WERI-Rb-1 (cell line): ENCODE data around the gene ESRP2.

Experiments
- DNase-seq: peaks from one replicate; pipeline ENCODE4 v3.0.0-alpha.2; 2020
- H3K27ac ChIP-seq: fragments of 250-450 bp; sonication (Bioruptor Pico); 2 replicates; pipeline ENCODE4 v1.5.1; 2020; ENCODE audit warnings: mild to moderate bottlenecking, moderate library complexity
- H3K27me3 ChIP-seq: fragments of 250-450 bp; sonication (Bioruptor Pico); 2 replicates; pipeline ENCODE4 v1.5.1; 2021; ENCODE audit warnings: mild to moderate bottlenecking, low read depth, moderate library complexity; ENCODE audit not compliant: insufficient read depth, severe bottlenecking
- H3K36me3 ChIP-seq: fragments of 250-450 bp; sonication (Bioruptor Pico); 2 replicates; pipeline ENCODE4 v1.5.1; 2020; ENCODE audit warnings: mild to moderate bottlenecking, moderate library complexity
- H3K4me3 ChIP-seq: 2 replicates; pipeline ENCODE4 v1.5.1; 2011; ENCODE audit warnings: low read depth, mild to moderate bottlenecking, control low read depth, low read length
- H3K9me3 ChIP-seq: fragments of 250-450 bp; sonication (Bioruptor Pico); 2 replicates; pipeline ENCODE4 v1.5.1; 2021; ENCODE audit warnings: mild to moderate bottlenecking, moderate library complexity; ENCODE audit not compliant: severe bottlenecking
- CTCF ChIP-seq: IDR thresholded peaks from 2 replicates; pipeline ENCODE4 v1.5.1; 2011; ENCODE audit warnings: low read depth, mild to moderate bottlenecking, control low read depth, inconsistent platforms, low read length

The ESRP2 gene

GRCh38 chr16:68235887-68236136, at the start of gene ESRP2:
ESRP2 (minus strand) TSS chr16:68236127; CDS start chr16:68236045, 82 bp downstream.
- H3K27me3 ChIP-seq, result no peaks in the 10 kb centered on the region
- no peak within 1 kb of the TSS for H3K4me3 ChIP-seq
- no peaks in the 10 kb centered on the region; the same call in 1 of the 2 replicates for H3K36me3 ChIP-seq

GRCh38 chr16:68285683-68286082, 49.8 kb upstream of the ESRP2 start:
- H3K27me3 ChIP-seq, result no peaks in the 10 kb centered on the region
- no peaks in the 10 kb centered on the region for H3K9me3 ChIP-seq
- no peak overlapping the region for H3K27ac ChIP-seq
- peaks cover 30% of the 10 kb centered on the region for H3K36me3 ChIP-seq
- DNase-seq, result no peak
- H3K4me3 ChIP-seq, result no peak overlapping the region
- no peak for TF ChIP-seq CTCF

More at GRCh38 chr16:68235887-68236136, at the start of gene ESRP2:
- no peak for DNase-seq
- Histone ChIP-seq H3K9me3 (no peaks in the 10 kb centered on the region), H3K27ac (no peak within 1 kb of the TSS)
- no peak for TF ChIP-seq CTCF

- DNase-seq, result no peak
- H3K27ac ChIP-seq, result no peak overlapping the region
- TF ChIP-seq CTCF, result no peak
- no peaks in the 10 kb centered on the region for H3K9me3 ChIP-seq
- H3K27me3 ChIP-seq, result no peaks in the 10 kb centered on the region
- no peak overlapping the region for H3K4me3 ChIP-seq
- H3K36me3 ChIP-seq, result peaks cover 27% of the 10 kb centered on the region
Measured at GRCh38 chr16:68284847-68285246, 48.9 kb upstream of the ESRP2 start.

GRCh38 chr16:68283801-68284598, 48.1 kb upstream of the ESRP2 start:
- Histone ChIP-seq H3K27me3 (no peaks in the 10 kb centered on the region), H3K36me3 (peaks cover 36% of the 10 kb centered on the region), H3K27ac (no peak overlapping the region), H3K4me3 (no peak overlapping the region), H3K9me3 (no peaks in the 10 kb centered on the region)
- no peak for DNase-seq
- no peak for TF ChIP-seq CTCF

- TF ChIP-seq CTCF, result no peak
- no peak for DNase-seq
- no peaks in the 10 kb centered on the region for H3K27me3 ChIP-seq
- no peaks in the 10 kb centered on the region for H3K9me3 ChIP-seq
- no peak overlapping the region for H3K4me3 ChIP-seq
- H3K36me3 ChIP-seq, result peaks cover 34% of the 10 kb centered on the region
- H3K27ac ChIP-seq, result no peak overlapping the region
Measured at GRCh38 chr16:68283346-68283745, 47.4 kb upstream of the ESRP2 start.

- no peak for TF ChIP-seq CTCF
- Histone ChIP-seq H3K9me3 (no peaks in the 10 kb centered on the region), H3K27ac (no peak overlapping the region), H3K4me3 (no peak overlapping the region), H3K27me3 (no peaks in the 10 kb centered on the region), H3K36me3 (peaks cover 30% of the 10 kb centered on the region)
- no peak for DNase-seq
Measured at GRCh38 chr16:68282064-68282452, 46.1 kb upstream of the ESRP2 start.
